Measurements from ENCODE around the gene SNAPIN. TPM values are rescaled to one million over a fixed set of nuclear protein-coding genes. Genes with fewer than 3 reads are reported as not detected.

The SNAPIN gene
- total RNA-seq, 1 donor from 2014 or later = 52.0 TPM

DNA sequence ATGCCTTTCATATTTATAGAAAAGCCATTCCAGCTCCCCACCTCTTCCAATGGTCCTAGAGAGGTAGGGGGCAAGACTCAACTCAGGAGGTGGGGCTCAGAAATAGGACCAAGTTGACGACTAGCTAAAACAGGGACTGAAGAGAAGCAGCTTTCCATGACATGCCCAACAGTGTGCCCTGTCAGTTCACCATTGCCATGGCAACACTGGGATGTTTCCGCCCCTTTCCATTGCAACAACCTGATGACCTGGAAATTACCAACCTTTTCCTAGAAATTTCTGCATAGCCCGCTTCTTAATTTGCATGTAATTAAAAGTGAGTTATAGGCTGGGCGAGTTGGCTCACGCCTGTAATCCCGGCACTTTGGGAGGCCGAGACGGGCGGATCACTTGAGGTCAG is 47.0 kb downstream of the SNAPIN start:
- peak in 1 of 2 donors; percentile 50 for DNase-seq (ENCODE audit: low read depth in 2 of 2)

DNA sequence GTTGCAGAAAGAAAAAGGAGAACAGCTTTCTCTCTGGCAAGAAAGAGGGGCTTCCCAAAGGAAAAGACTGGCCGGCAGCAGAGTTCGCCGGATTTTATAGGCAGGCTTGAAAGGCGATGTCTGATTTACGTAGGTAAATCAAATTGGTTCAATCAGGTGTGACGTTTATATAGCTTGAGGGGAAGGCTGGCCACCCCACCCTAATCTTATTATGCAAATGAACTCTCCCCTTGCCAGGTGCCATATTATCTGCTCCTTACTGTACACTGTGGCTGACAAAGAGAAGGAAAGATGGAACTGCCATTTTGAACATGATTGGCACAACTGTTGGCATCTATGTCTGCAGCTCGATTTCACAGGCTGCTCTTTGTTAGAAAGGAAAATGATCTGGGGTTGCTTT is 52.5 kb downstream of the SNAPIN start:
- no peak for DNase-seq (ENCODE audit: low read depth in 2 of 2)

Other genes starting within 250 kb of the SNAPIN start
- gene S100A7A, start 242.2 kb upstream of the SNAPIN start, total RNA-seq = not detected in 2 replicates
- gene S100A7, start 198.1 kb upstream of the SNAPIN start, total RNA-seq = not detected in 2 replicates
- gene S100A6, start 122.7 kb upstream of the SNAPIN start, total RNA-seq = 524 and 1,217 TPM in 2 replicates
- gene S100A5, start 117.8 kb upstream of the SNAPIN start, total RNA-seq = not detected in 2 replicates
- 0.60 and 5.4 TPM in 2 replicates for gene S100A4, start 112.9 kb upstream of the SNAPIN start, total RNA-seq
- gene S100A3, start 109.4 kb upstream of the SNAPIN start, total RNA-seq = 0.20 and 2.8 TPM in 2 replicates
- 0.79 and 1.7 TPM in 2 replicates for gene S100A2, start 92.9 kb upstream of the SNAPIN start, total RNA-seq
- gene S100A16, start 45.6 kb upstream of the SNAPIN start, total RNA-seq = 442 and 502 TPM in 2 replicates
- gene S100A14, start 42.4 kb upstream of the SNAPIN start, total RNA-seq = 0.20 TPM in 1 of 2 replicates, not detected in the other
- 89.7 and 138 TPM in 2 replicates for gene S100A13, start 31.2 kb upstream of the SNAPIN start, total RNA-seq
- gene S100A1, start 30.3 kb upstream of the SNAPIN start, total RNA-seq = not detected in 2 replicates
- 15.5 and 21.0 TPM in 2 replicates for gene CHTOP, start 24.6 kb upstream of the SNAPIN start, total RNA-seq
- 165 and 177 TPM in 2 replicates for gene ILF2, start 12.3 kb downstream of the SNAPIN start, total RNA-seq
- gene NPR1, start 20.0 kb downstream of the SNAPIN start, total RNA-seq = 5.9 and 17.3 TPM in 2 replicates
- 12.2 and 20.6 TPM in 2 replicates for gene INTS3, start 69.3 kb downstream of the SNAPIN start, total RNA-seq
- gene SLC27A3, start 116.7 kb downstream of the SNAPIN start, total RNA-seq = 16.3 and 35.3 TPM in 2 replicates